ENCODE measurements around the gene BPNT1.
A peak's percentile ranks its signal among the peaks of the same experiment; 100 is the strongest.

The BPNT1 gene

GRCh38 chr1:220019071-220019470 is 70.5 kb downstream of the BPNT1 start:
- Histone ChIP-seq H3K4me1 (ENCODE audit: control insufficient read depth, insufficient read depth, low read depth, low read length) (no peaks in the 10 kb centered on the region), H3K4ac (ENCODE audit: low read depth in 1 of 2, low read length in 2 of 2) (no peak overlapping the region), H2BK15ac (ENCODE audit: low read depth, poor library complexity, severe bottlenecking) (no peak overlapping the region), H3K79me1 (replicated peaks; ENCODE audit: low read length, poor library complexity, severe bottlenecking) (peaks cover 9% of the 10 kb centered on the region), H2AK5ac (ENCODE audit: low read length, severe bottlenecking) (no peak overlapping the region), H4K8ac (ENCODE audit: low read length) (no peak overlapping the region), H3K23ac (ENCODE audit: low read length in 2 of 2) (no peak overlapping the region), H4K91ac (ENCODE audit: low read length) (no peak overlapping the region), H3K9me3 (ENCODE audit: control insufficient read depth, low read length) (no peaks in the 10 kb centered on the region), H2BK5ac (ENCODE audit: low read depth, low read length, poor library complexity, severe bottlenecking) (no peak overlapping the region), H3K14ac (ENCODE audit: low read length in 2 of 2) (no peak overlapping the region), H3K9ac (ENCODE audit: low read length) (no peak overlapping the region), H2AFZ (ENCODE audit: low read depth, low read length) (no peak overlapping the region), H3K27me3 (ENCODE audit: control insufficient read depth in 1 of 2, insufficient read depth in 1 of 2, low read length in 2 of 2) (no peaks in the 10 kb centered on the region), H2BK12ac (ENCODE audit: low read length in 2 of 2) (no peak overlapping the region), H3K18ac (ENCODE audit: low read depth in 1 of 2, low read length in 2 of 2) (no peak overlapping the region), H2BK120ac (ENCODE audit: low read depth, low read length) (no peak overlapping the region), H3K4me3 (ENCODE audit: insufficient read depth in 1 of 2, low read depth in 1 of 2, low read length in 2 of 2) (no peak overlapping the region), H3K27ac (ENCODE audit: low read length, poor library complexity, severe bottlenecking) (no peak overlapping the region), H3K4me2 (ENCODE audit: low read length, poor library complexity, severe bottlenecking) (no peak overlapping the region), H3K36me3 (ENCODE audit: control insufficient read depth in 1 of 2, insufficient read depth in 2 of 2, low read depth in 1 of 2, low read length in 2 of 2) (peaks cover 16 to 80% of the 10 kb centered on the region in 2 experiments)
- no peak for DNase-seq

GRCh38 chr1:220013497-220013896 is 76.1 kb downstream of the BPNT1 start:
- no peak overlapping the region for H2AK5ac ChIP-seq (ENCODE audit: low read length, severe bottlenecking)
- H2BK5ac ChIP-seq (ENCODE audit: low read depth, low read length, poor library complexity, severe bottlenecking), result no peak overlapping the region
- H4K8ac ChIP-seq (ENCODE audit: low read length), result no peak overlapping the region
- peak overlapping the region; percentile 40 for H3K9ac ChIP-seq (ENCODE audit: low read length)
- H3K27ac ChIP-seq (ENCODE audit: low read length, poor library complexity, severe bottlenecking), result peak overlapping the region; percentile 65
- no peaks in the 10 kb centered on the region for H3K27me3 ChIP-seq (ENCODE audit: control insufficient read depth in 1 of 2, insufficient read depth in 1 of 2, low read length in 2 of 2)
- H3K14ac ChIP-seq (ENCODE audit: low read length in 2 of 2), result no peak overlapping the region
- H2BK120ac ChIP-seq (ENCODE audit: low read depth, low read length), result no peak overlapping the region
- peaks cover 15 to 50% of the 10 kb centered on the region in 2 experiments for H3K36me3 ChIP-seq (ENCODE audit: control insufficient read depth in 1 of 2, insufficient read depth in 2 of 2, low read depth in 1 of 2, low read length in 2 of 2)
- peaks cover 8% of the 10 kb centered on the region for H3K79me1 ChIP-seq (replicated peaks; ENCODE audit: low read length, poor library complexity, severe bottlenecking)
- no peak overlapping the region for H2BK12ac ChIP-seq (ENCODE audit: low read length in 2 of 2)
- H3K4me2 ChIP-seq (ENCODE audit: low read length, poor library complexity, severe bottlenecking), result no peak overlapping the region
- no peaks in the 10 kb centered on the region for H3K9me3 ChIP-seq (ENCODE audit: control insufficient read depth, low read length)
- no peak overlapping the region for H4K91ac ChIP-seq (ENCODE audit: low read length)
- DNase-seq, result peak; percentile 50
- H2BK15ac ChIP-seq (ENCODE audit: low read depth, poor library complexity, severe bottlenecking), result no peak overlapping the region
- no peaks in the 10 kb centered on the region for H3K4me1 ChIP-seq (ENCODE audit: control insufficient read depth, insufficient read depth, low read depth, low read length)
- no peak overlapping the region for H2AFZ ChIP-seq (ENCODE audit: low read depth, low read length)
- H3K18ac ChIP-seq (ENCODE audit: low read depth in 1 of 2, low read length in 2 of 2), result no peak overlapping the region
- WGBS, result no CpG with 5 or more reads among the region's 3 CpGs
- H3K4ac ChIP-seq (ENCODE audit: low read depth in 1 of 2, low read length in 2 of 2), result no peak overlapping the region
- no peak overlapping the region for H3K23ac ChIP-seq (ENCODE audit: low read length in 2 of 2)
- no peak overlapping the region for H3K4me3 ChIP-seq (ENCODE audit: insufficient read depth in 1 of 2, low read depth in 1 of 2, low read length in 2 of 2)

GRCh38 chr1:220012259-220012658 is 77.3 kb downstream of the BPNT1 start:
- H3K27ac ChIP-seq (ENCODE audit: low read length, poor library complexity, severe bottlenecking), result no peak overlapping the region
- H3K4me1 ChIP-seq (ENCODE audit: control insufficient read depth, insufficient read depth, low read depth, low read length), result peaks cover 3% of the 10 kb centered on the region
- no peak overlapping the region for H2BK12ac ChIP-seq (ENCODE audit: low read length in 2 of 2)
- no peak overlapping the region for H2AFZ ChIP-seq (ENCODE audit: low read depth, low read length)
- H2BK15ac ChIP-seq (ENCODE audit: low read depth, poor library complexity, severe bottlenecking), result no peak overlapping the region
- H2AK5ac ChIP-seq (ENCODE audit: low read length, severe bottlenecking), result no peak overlapping the region
- no peak overlapping the region for H4K91ac ChIP-seq (ENCODE audit: low read length)
- no peak overlapping the region for H2BK120ac ChIP-seq (ENCODE audit: low read depth, low read length)
- H3K4me2 ChIP-seq (ENCODE audit: low read length, poor library complexity, severe bottlenecking), result no peak overlapping the region
- no peak overlapping the region for H3K4ac ChIP-seq (ENCODE audit: low read depth in 1 of 2, low read length in 2 of 2)
- peaks cover 18 to 48% of the 10 kb centered on the region in 2 experiments for H3K36me3 ChIP-seq (ENCODE audit: control insufficient read depth in 1 of 2, insufficient read depth in 2 of 2, low read depth in 1 of 2, low read length in 2 of 2)
- peaks cover 8% of the 10 kb centered on the region for H3K79me1 ChIP-seq (replicated peaks; ENCODE audit: low read length, poor library complexity, severe bottlenecking)
- no peaks in the 10 kb centered on the region for H3K27me3 ChIP-seq (ENCODE audit: control insufficient read depth in 1 of 2, insufficient read depth in 1 of 2, low read length in 2 of 2)
- WGBS, result 75% methylated on average over 2 of the region's 3 CpGs
- H4K8ac ChIP-seq (ENCODE audit: low read length), result no peak overlapping the region
- H3K9me3 ChIP-seq (ENCODE audit: control insufficient read depth, low read length), result no peaks in the 10 kb centered on the region
- H2BK5ac ChIP-seq (ENCODE audit: low read depth, low read length, poor library complexity, severe bottlenecking), result no peak overlapping the region
- peak; percentile 16 for DNase-seq
- no peak overlapping the region for H3K18ac ChIP-seq (ENCODE audit: low read depth in 1 of 2, low read length in 2 of 2)
- H3K23ac ChIP-seq (ENCODE audit: low read length in 2 of 2), result no peak overlapping the region
- no peak overlapping the region for H3K14ac ChIP-seq (ENCODE audit: low read length in 2 of 2)
- H3K9ac ChIP-seq (ENCODE audit: low read length), result peak overlapping the region; percentile 54
- H3K4me3 ChIP-seq (ENCODE audit: insufficient read depth in 1 of 2, low read depth in 1 of 2, low read length in 2 of 2), result no peak overlapping the region

- no peak overlapping the region for H3K9ac ChIP-seq (ENCODE audit: low read length)
- H3K4me1 ChIP-seq (ENCODE audit: control insufficient read depth, insufficient read depth, low read depth, low read length), result peaks cover 3% of the 10 kb centered on the region
- H3K4ac ChIP-seq (ENCODE audit: low read depth in 1 of 2, low read length in 2 of 2), result no peak overlapping the region
- H3K23ac ChIP-seq (ENCODE audit: low read length in 2 of 2), result no peak overlapping the region
- H2BK120ac ChIP-seq (ENCODE audit: low read depth, low read length), result no peak overlapping the region
- no peak overlapping the region for H2BK15ac ChIP-seq (ENCODE audit: low read depth, poor library complexity, severe bottlenecking)
- no peak overlapping the region for H2AFZ ChIP-seq (ENCODE audit: low read depth, low read length)
- no peaks in the 10 kb centered on the region for H3K27me3 ChIP-seq (ENCODE audit: control insufficient read depth in 1 of 2, insufficient read depth in 1 of 2, low read length in 2 of 2)
- no peak overlapping the region for H4K8ac ChIP-seq (ENCODE audit: low read length)
- no peaks in the 10 kb centered on the region for H3K9me3 ChIP-seq (ENCODE audit: control insufficient read depth, low read length)
- H3K36me3 ChIP-seq (ENCODE audit: control insufficient read depth in 1 of 2, insufficient read depth in 2 of 2, low read depth in 1 of 2, low read length in 2 of 2), result peaks cover 15 to 53% of the 10 kb centered on the region in 2 experiments
- no peak for DNase-seq
- H3K79me1 ChIP-seq (replicated peaks; ENCODE audit: low read length, poor library complexity, severe bottlenecking), result peaks cover 8% of the 10 kb centered on the region
- no peak overlapping the region for H2AK5ac ChIP-seq (ENCODE audit: low read length, severe bottlenecking)
- no peak overlapping the region for H3K18ac ChIP-seq (ENCODE audit: low read depth in 1 of 2, low read length in 2 of 2)
- H2BK12ac ChIP-seq (ENCODE audit: low read length in 2 of 2), result no peak overlapping the region
- H3K4me2 ChIP-seq (ENCODE audit: low read length, poor library complexity, severe bottlenecking), result no peak overlapping the region
- H2BK5ac ChIP-seq (ENCODE audit: low read depth, low read length, poor library complexity, severe bottlenecking), result no peak overlapping the region
- H3K14ac ChIP-seq (ENCODE audit: low read length in 2 of 2), result no peak overlapping the region
- H3K4me3 ChIP-seq (ENCODE audit: insufficient read depth in 1 of 2, low read depth in 1 of 2, low read length in 2 of 2), result no peak overlapping the region
- H3K27ac ChIP-seq (ENCODE audit: low read length, poor library complexity, severe bottlenecking), result no peak overlapping the region
- no peak overlapping the region for H4K91ac ChIP-seq (ENCODE audit: low read length)
These were observed 78.0 kb downstream of the BPNT1 start for GRCh38 chr1:220011620-220012019.
